Endometrial microvascular endothelial cells (primary cell): Measurements from ENCODE around the gene PSMD6. TPM values are rescaled to one million over a fixed set of nuclear protein-coding genes. Genes with fewer than 3 reads are reported as not detected.

Experiments
- in situ Hi-C: cut with HindIII; loops from 2 replicates; pipeline ENCODE4 v1.10.0; 2017; ENCODE audit warnings: low sequenced_read_pairs, low pct_unique_long_range_greater_than_20kb; ENCODE audit errors: inconsistent ontology term
- total RNA-seq: library from RNA; depleted of rRNA; stranded (reverse); fragments of >200 nt; gene quantifications from one replicate; pipeline ENCODE4 v1.2.3, GENCODE V29; 2015; ENCODE audit errors: inconsistent ontology term

PSMD6 gene
- total RNA-seq, 1 donor from 2014 or later = 145 TPM

DNA sequence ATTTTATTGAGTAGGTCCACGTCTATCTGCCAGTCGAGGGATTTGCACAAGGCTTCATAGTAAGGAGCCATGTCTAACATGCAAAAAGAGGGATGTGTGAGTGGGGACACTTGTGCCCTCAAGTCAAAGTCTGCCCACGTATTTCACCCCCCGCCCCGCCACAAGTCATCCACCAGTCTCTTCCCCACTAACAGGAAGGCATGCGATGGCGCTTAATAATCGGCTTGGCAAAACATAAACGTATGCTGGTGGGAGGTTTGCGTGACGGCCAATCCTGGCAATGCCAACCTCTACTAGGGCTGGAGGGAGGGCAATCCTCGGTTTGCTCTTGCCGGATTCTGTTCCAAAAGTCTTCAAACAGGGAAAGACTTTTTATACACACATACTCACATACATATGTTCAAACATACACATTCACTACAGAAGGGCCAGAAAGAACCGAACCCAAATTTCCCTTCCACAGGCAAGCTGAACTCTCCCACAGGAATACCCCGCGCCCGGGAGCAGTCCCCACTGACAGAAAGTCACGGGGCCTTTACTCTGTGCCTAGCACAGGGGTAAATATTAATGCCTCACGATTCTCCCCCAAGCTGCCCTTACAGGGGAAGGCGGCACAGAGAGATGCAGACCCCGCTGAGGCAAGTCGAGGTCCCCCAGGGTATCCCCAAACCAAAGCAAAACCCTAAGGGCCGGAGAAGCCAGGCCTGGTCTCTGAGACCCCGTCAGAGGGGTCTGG lies 675 bp downstream of the PSMD6 start:
- in situ Hi-C loops = no loop called here

- in situ Hi-C loops = no loop called here
Observed at GRCh38 chr3:64021922-64022321, 1.4 kb downstream of the PSMD6 start.

DNA sequence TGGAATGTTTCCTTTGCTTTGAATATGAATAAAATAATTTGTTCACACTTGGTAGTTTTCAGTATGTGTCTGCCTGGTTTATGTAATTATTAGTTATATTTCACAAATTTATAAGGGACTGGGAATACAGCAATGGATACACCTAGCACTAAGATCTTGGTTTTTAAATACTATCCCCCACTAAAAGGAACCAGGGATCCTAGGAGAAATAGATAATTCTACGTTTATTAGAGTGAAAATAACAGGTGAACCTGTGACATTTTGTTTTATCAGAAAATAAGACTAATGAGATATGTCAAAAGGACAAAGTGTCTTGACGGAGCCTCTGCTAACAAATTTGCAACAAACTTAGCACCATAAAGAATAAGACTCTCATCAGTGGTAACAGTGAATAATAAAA lies 3.4 kb downstream of the PSMD6 start:
- in situ Hi-C loops = no loop called here

DNA sequence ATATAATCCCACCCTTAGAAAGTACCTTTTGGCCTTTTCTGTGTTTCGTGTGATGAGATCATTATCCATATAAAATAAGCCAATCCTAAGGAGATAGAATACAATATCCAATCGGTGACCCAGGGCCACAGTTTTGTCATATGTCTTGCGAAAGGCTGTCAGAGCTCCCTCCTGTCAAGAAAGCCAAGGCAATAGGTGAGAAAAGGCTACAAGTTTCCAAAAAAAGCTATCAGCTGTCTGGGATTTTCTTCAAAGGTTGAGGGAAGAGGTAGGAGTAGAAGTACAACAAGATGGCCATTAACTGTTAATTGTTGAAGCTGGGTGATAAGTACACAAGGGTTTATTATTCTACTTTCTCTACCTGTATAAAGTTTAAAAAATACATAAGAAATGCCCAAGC lies 4.0 kb downstream of the PSMD6 start:
- in situ Hi-C loops = no loop called here

GRCh38 chr3:64016941-64017620 lies 6.2 kb downstream of the PSMD6 start:
- in situ Hi-C loops = no loop called here

DNA sequence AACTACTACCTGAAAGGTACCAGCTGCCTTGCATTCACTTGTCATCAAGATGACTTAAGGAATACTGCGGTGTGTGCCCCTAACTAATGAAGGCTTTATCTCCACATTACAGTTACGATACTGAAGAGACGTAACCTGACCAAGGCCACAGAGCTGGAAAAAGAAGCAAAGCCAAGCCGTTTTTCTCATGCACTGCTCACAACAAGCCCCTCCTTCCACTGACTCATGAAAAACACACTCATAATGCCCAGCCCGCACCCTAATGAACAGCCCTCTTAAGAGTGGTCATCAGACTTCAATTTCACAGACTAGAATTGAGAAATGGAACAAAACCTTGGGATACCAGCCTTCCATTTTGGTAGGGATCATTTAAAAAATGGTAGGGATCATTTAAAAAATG lies 11.6 kb downstream of the PSMD6 start:
- in situ Hi-C loops = no loop called here

DNA sequence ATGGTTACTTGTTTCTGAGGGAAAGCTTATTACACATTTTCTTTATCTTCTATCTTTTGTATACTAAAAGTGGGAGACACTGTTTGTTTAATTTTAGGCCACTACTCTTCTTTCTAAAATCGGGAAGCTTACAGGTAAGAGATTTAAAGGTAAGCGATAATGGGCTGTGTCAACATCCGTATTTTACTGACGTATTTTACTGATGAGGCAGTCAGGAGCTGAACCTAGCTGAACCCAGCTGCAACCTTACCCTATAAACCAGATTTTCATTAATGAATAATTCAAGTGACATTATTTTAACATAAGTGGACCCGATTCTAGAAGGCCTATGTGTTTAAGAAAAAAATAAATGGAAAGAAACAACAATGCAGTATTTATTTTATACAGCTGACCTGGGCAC lies 13.1 kb downstream of the PSMD6 start:
- in situ Hi-C loops = no loop called here

DNA sequence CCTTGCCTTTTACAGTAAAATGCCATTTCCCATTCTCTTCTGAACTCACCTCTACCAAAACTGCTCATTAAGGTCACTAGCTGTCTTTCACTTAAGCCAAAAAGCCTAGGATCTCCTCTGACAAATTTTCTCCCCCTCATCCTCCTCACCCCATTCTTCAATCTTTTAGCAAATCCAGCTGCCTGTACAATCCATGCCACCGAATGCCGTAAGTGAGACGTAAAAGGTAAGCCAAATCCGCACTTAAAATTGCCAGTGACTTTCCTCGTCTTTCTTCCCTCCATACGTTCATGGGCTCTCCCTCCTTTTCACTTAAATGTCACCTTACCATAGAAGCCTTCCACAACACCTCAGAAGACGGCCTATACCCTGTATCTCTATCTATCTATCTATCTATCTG lies 13.8 kb downstream of the PSMD6 start:
- in situ Hi-C loops = no loop called here

GRCh38 chr3:64008487-64009351 lies 14.6 kb downstream of the PSMD6 start:
- in situ Hi-C loops = no loop called here

DNA sequence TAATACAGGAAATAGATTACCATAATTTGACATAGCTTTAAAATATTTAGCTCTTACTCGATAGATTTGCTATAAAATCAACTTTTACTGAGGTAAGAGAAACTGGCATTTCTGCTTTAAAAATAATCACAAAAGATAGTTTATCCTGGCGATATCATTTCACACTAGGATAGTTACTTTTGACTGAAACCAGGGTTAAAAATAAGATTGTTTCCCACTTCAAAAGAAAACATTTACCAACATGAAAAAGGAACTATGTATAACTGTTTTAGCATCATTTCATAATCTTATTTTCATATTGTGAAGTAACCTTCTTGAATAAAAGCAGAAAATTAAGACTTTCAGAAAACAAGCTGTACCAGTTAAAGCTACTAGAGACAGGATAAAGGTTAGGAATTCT lies 15.3 kb downstream of the PSMD6 start:
- in situ Hi-C loops = no loop called here

DNA sequence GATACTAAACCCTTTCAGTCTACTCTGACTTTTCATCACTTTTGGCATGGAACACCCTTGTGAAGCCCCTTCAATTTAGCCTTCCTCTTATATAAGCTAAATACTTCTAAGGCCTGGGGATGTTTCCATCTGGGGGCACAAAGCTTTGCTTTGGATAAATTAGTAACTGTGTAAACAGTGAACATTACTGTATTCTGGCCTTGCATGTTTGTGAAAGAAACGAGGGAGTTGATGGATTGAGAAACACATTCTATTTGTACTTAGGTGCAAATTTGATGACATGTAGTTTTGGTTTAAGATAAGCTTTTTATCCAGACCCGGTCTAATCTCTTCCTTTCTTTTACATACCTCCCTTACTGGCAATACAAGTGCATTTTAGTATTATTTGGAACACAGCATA lies 19.7 kb downstream of the PSMD6 start:
- in situ Hi-C loops = no loop called here

GRCh38 chr3:64002233-64002632 lies 21.1 kb downstream of the PSMD6 start:
- in situ Hi-C loops = no loop called here

- in situ Hi-C loops = no loop called here
Observed at GRCh38 chr3:64000453-64001055, 22.7 kb downstream of the PSMD6 start.

GRCh38 chr3:63998852-63999754 lies 24.2 kb downstream of the PSMD6 start:
- in situ Hi-C loops = no loop called here

- in situ Hi-C loops = no loop called here
Observed at GRCh38 chr3:63995086-63995485, 28.2 kb downstream of the PSMD6 start.

DNA sequence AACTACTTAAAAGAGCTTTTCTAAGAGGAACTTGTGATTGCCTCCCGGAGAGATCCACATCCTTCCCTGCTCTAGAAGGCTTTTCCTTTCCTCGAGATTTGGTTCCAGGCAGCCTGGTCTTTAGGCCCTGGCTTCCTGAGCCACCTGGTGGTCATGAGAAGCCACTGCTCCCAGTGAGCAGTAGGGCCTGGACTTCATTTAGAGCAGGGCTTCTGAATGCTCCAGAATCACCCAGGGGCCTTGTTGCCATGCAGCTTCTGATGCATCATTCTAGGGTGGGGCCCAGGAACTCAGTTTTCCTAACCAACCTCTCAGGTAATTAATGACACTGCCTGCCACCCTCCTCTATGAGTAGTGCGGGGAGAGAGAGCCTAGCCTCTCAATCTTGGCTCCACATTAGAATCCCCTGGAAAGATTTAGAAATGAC lies 29.6 kb downstream of the PSMD6 start:
- in situ Hi-C loops = no loop called here

GRCh38 chr3:63992516-63993209 lies 30.6 kb downstream of the PSMD6 start:
- in situ Hi-C loops = no loop called here

- in situ Hi-C loops = no loop called here
Observed at GRCh38 chr3:63991666-63992065, 31.6 kb downstream of the PSMD6 start.
